Ovary (tissue), 9 donors: ENCODE measurements around the gene FHL5. TPM values are rescaled to one million over a fixed set of nuclear protein-coding genes. Genes with fewer than 3 reads are reported as not detected.

Experiments
- DNase-seq, 5 donors: peaks; one replicate each; pipeline ENCODE4 v3.0.0-alpha.2; 2019 to 2020
- H3K27ac ChIP-seq, 2 donors: fragments of 200-600 bp; one replicate each; pipeline versions ENCODE4 v1.5.1 to v1.8.0; 2019 to 2022
- H3K27me3 ChIP-seq: fragments of 200-600 bp; one replicate; pipeline ENCODE4 v1.8.0; 2022
- H3K36me3 ChIP-seq: fragments of 200-600 bp; sonication (generic); one replicate; pipeline ENCODE4 v1.5.1; 2019
- H3K4me1 ChIP-seq: one replicate; pipeline ENCODE4 v1.8.1; 2013; ENCODE audit warnings: mild to moderate bottlenecking, moderate library complexity; ENCODE audit not compliant: insufficient read depth
- H3K4me3 ChIP-seq: fragments of 200-600 bp; sonication (generic); one replicate; pipeline ENCODE4 v1.5.1; 2017
- H3K9me3 ChIP-seq, 2 donors: fragments of 200-600 bp in 1 of 2; sonication (generic) in 1 of 2; one replicate each; pipeline versions ENCODE4 v1.5.1 to v1.8.1; 2013 to 2019; ENCODE audit warnings: mild to moderate bottlenecking in 1 of 2, moderate library complexity in 1 of 2
- CTCF ChIP-seq, 3 donors: fragments of 450-650 bp in 2 of 3; fragments of 200-600 bp in 1 of 3; IDR thresholded peaks; one replicate each; pipeline versions ENCODE4 v1.5.1 to v1.8.0; 2016 to 2022; ENCODE audit warnings: antibody characterized with exemption in 3 of 3, mild to moderate bottlenecking in 1 of 3
- EP300 ChIP-seq: sonication (generic); formaldehyde crosslinking; IDR thresholded peaks from one replicate; pipeline ENCODE4 v1.6.1; 2017; ENCODE audit warnings: antibody characterized with exemption
- POLR2A ChIP-seq: fragments of 450-650 bp; IDR thresholded peaks from one replicate; pipeline ENCODE4 v1.6.1; 2017; ENCODE audit warnings: antibody characterized with exemption, mild to moderate bottlenecking, moderate library complexity
- WGBS, 3 donors: extraction: QIAGEN DNeasy Blood & Tissue Kit in 1 of 3; methylation state at CpG; one replicate each; pipeline versions ENCODE4 v1.1.5 to v1.1.7; 2013 to 2017; 5-methylcytosine and 5-hydroxymethylcytosine counted together
- intact Hi-C, 4 donors: fragments of 100-400 bp; cut with DNase I; formaldehyde crosslinking; loops; one replicate each; pipeline versions ENCODE4 v1.11.0 to v1.15.1; 2022 to 2023
- polyA plus RNA-seq, 2 donors: library from polyadenylated mRNA; stranded (reverse); fragments of 200-250 nt in 1 of 2; fragments of 350-450 nt in 1 of 2; fragmentation: Illumina TruSeq in 1 of 2; extraction: RNeasy Lipid Tissue Mini Kit (QIAGEN cat#74804) in 1 of 2; gene quantifications; one replicate each; pipeline ENCODE4 v1.2.3, GENCODE V29; 2013 to 2014
- total RNA-seq, 7 donors: library from RNA; depleted of rRNA in 2 of 7; stranded (reverse); fragments of >200 nt in 2 of 7; fragmentation: NEBNext Ultra II Directional in 3 of 7; extraction: Animal tissue kit (Norgen Biotek cat#: 25700) in 3 of 7; gene quantifications; one replicate each; pipeline versions ENCODE4 v1.1.0 to v1.2.4, GENCODE V29; 2016 to 2023
- donor health status: DM: no; HTN: no; CAD: no; lungs with moderate emphysema.
- donor health status: DM: no; HTN: no; CAD: no.
- donor health status: Bipolar disorder and iron deficiency.
- donor health status: DM: yes; HTN: yes; CAD: no.
- donor health status: DM: no; HTN: no; CAD: no.
- donor health status: DM: yes; HTN: yes; CAD: no.

Gene FHL5
- total and polyA plus RNA-seq, 9 donors, result 3.0 to 31.1 (median 12.0) TPM

GRCh38 chr6:96582436-96582835 is 19.5 kb downstream of the FHL5 start:
- Histone ChIP-seq H3K27ac (no peak overlapping the region), H3K4me1 (peaks cover 5% of the 10 kb centered on the region), H3K27me3 (no peaks in the 10 kb centered on the region), H3K9me3 (no peaks in the 10 kb centered on the region), H3K4me3 (no peak overlapping the region), H3K36me3 (no peaks in the 10 kb centered on the region)
- TF ChIP-seq POLR2A (no peak), EP300 (no peak), CTCF (IDR thresholded peaks at IDR 0.05) (no peak)
- DNase-seq, result no peak
- WGBS, 3 donors, result 46 to 58% (median 56%) methylated on average over 1 of the region's 1 CpG
- intact Hi-C loops, result no loop called here

- Histone ChIP-seq H3K27me3 (no peaks in the 10 kb centered on the region), H3K4me3 (no peak overlapping the region), H3K9me3 (no peaks in the 10 kb centered on the region), H3K36me3 (no peaks in the 10 kb centered on the region), H3K4me1 (no peaks in the 10 kb centered on the region), H3K27ac (no peak overlapping the region)
- TF ChIP-seq EP300, result no peak
- no peak for TF ChIP-seq CTCF (IDR thresholded peaks at IDR 0.05)
- no peak for TF ChIP-seq POLR2A
- intact Hi-C loops, result no loop called here
- WGBS, 3 donors, result 84 to 90% (median 88%) methylated on average over 2 of the region's 2 CpGs
- DNase-seq, result no peak
These were observed 41.5 kb downstream of the FHL5 start for GRCh38 chr6:96604420-96604819.

- DNase-seq, result no peak
- no peaks in the 10 kb centered on the region for H3K4me1 ChIP-seq
- no peak for TF ChIP-seq CTCF (IDR thresholded peaks at IDR 0.05)
- TF ChIP-seq POLR2A, result no peak
- TF ChIP-seq EP300, result no peak
- no peak overlapping the region for H3K4me3 ChIP-seq
- no peaks in the 10 kb centered on the region for H3K36me3 ChIP-seq
- intact Hi-C loops, result no loop called here
- H3K9me3 ChIP-seq, result no peaks in the 10 kb centered on the region
- H3K27me3 ChIP-seq, result no peaks in the 10 kb centered on the region
- no peak overlapping the region for H3K27ac ChIP-seq
These were observed 45.1 kb downstream of the FHL5 start for GRCh38 chr6:96608074-96608473.

- intact Hi-C loops, result no loop called here
- no peak for DNase-seq
- WGBS, 3 donors, result 89 to 98% (median 93%) methylated on average over 1 of the region's 1 CpG
- no peaks in the 10 kb centered on the region for H3K4me1 ChIP-seq
- H3K27me3 ChIP-seq, result no peaks in the 10 kb centered on the region
- no peaks in the 10 kb centered on the region for H3K9me3 ChIP-seq
- no peak overlapping the region for H3K27ac ChIP-seq
- no peak for TF ChIP-seq CTCF (IDR thresholded peaks at IDR 0.05)
- TF ChIP-seq EP300, result no peak
- no peak for TF ChIP-seq POLR2A
- no peaks in the 10 kb centered on the region for H3K36me3 ChIP-seq
- no peak overlapping the region for H3K4me3 ChIP-seq
These were observed 47.1 kb downstream of the FHL5 start for GRCh38 chr6:96610019-96610418.
